Neural cell (in vitro differentiated cells): ENCODE data around the gene CDKAL1.

Experiments
- CTCF ChIP-seq: fragments of 450-650 bp; IDR thresholded peaks from 2 replicates; pipeline ENCODE4 v1.5.1; 2014; ENCODE audit warnings: antibody characterized with exemption, mild to moderate bottlenecking, moderate library complexity; ENCODE audit not compliant: poor library complexity, severe bottlenecking
- EP300 ChIP-seq: fragments of 450-650 bp; conservative IDR thresholded peaks from 2 replicates; pipeline ENCODE4 v1.6.1; 2014; ENCODE audit warnings: antibody characterized with exemption, mild to moderate bottlenecking, moderate library complexity; ENCODE audit not compliant: poor library complexity, severe bottlenecking
- EZH2 ChIP-seq: fragments of 200-600, 300-800 bp; shearing (Covaris generic), sonication (generic); IDR thresholded peaks from 2 replicates; pipeline ENCODE4 v1.6.1; 2014; ENCODE audit warnings: antibody characterized with exemption, low read length, borderline replicate concordance, mild to moderate bottlenecking; ENCODE audit not compliant: insufficient read depth, poor library complexity, severe bottlenecking
- POLR2AphosphoS5 ChIP-seq: IDR thresholded peaks from 2 replicates; pipeline ENCODE4 v1.6.1; 2012
- RAD21 ChIP-seq: fragments of 450-650 bp; conservative IDR thresholded peaks from 2 replicates; pipeline ENCODE4 v1.6.1; 2014; ENCODE audit warnings: antibody characterized with exemption, mild to moderate bottlenecking, moderate library complexity
- TAF1 ChIP-seq: IDR thresholded peaks from 2 replicates; pipeline ENCODE4 v1.6.1; 2012; ENCODE audit warnings: low read depth
- TF ChIP-seq, protein P1 (sequence below): IDR thresholded peaks from 2 replicates; pipeline ENCODE4 v1.6.1; 2012; ENCODE audit warnings: borderline replicate concordance

GRCh38 chr6:21199262-21199661, 665.0 kb downstream of the CDKAL1 start:
- TF ChIP-seq CTCF (no peak), EZH2 (no peak), TAF1 (no peak), POLR2AphosphoS5 (no peak), EP300 (no peak), RAD21 (no peak)
- TF ChIP-seq, protein P1, sequence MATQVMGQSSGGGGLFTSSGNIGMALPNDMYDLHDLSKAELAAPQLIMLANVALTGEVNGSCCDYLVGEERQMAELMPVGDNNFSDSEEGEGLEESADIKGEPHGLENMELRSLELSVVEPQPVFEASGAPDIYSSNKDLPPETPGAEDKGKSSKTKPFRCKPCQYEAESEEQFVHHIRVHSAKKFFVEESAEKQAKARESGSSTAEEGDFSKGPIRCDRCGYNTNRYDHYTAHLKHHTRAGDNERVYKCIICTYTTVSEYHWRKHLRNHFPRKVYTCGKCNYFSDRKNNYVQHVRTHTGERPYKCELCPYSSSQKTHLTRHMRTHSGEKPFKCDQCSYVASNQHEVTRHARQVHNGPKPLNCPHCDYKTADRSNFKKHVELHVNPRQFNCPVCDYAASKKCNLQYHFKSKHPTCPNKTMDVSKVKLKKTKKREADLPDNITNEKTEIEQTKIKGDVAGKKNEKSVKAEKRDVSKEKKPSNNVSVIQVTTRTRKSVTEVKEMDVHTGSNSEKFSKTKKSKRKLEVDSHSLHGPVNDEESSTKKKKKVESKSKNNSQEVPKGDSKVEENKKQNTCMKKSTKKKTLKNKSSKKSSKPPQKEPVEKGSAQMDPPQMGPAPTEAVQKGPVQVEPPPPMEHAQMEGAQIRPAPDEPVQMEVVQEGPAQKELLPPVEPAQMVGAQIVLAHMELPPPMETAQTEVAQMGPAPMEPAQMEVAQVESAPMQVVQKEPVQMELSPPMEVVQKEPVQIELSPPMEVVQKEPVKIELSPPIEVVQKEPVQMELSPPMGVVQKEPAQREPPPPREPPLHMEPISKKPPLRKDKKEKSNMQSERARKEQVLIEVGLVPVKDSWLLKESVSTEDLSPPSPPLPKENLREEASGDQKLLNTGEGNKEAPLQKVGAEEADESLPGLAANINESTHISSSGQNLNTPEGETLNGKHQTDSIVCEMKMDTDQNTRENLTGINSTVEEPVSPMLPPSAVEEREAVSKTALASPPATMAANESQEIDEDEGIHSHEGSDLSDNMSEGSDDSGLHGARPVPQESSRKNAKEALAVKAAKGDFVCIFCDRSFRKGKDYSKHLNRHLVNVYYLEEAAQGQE: no peak
